NOMO-1 treated with dmso at 0.1 percent for 144 hours (cell line): ENCODE data around the gene RAB34.
A peak's percentile ranks its signal among the peaks of the same experiment; 100 is the strongest.

Experiments
- DNase-seq: peaks from one replicate; lab custom pipeline; 2025; ENCODE audit not compliant: unreplicated experiment; lab: John Stamatoyannopoulos, UW

Gene RAB34, protein sequence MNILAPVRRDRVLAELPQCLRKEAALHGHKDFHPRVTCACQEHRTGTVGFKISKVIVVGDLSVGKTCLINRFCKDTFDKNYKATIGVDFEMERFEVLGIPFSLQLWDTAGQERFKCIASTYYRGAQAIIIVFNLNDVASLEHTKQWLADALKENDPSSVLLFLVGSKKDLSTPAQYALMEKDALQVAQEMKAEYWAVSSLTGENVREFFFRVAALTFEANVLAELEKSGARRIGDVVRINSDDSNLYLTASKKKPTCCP

DNA sequence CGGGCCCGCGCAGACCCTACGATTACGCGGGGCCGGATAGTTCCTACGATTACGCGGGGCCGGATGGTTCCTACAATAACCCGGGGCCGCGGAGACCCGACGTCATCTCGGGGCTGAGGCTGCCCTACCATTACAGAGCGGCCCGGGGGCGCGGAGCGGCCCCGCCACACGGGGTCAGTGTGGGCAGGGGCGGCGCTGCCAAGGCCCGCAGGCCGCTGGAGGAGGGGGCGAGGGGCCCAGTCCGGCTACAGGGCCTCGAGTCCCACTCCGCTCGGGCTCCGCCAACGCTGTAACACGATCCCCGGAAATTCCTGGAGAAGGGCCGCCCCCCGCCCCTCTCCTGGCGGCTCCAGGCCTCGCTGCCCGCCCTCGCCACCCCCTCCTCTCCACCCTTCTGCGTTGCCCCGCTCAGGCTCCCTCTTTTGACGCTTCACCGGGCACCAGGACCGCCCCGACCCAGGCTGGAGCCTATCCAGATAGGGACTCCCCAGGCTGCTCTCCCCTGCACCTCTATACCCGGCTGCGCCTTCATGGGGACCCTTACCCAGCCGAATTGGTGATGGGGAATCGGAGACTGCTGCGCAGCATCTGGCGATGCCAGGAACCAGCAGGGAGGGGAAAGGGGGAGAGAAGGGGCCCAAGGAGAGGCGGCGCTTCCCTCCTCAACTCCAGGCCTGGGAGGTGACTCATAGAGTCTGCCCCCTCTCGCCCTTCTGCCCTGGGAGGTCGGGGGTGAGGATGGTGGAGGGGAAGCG is at the start of gene RAB34:
RAB34 (minus strand) TSS at position 291 of the 755 bp plus-strand sequence. CDS start 602 bp downstream, outside the sequence.
- DNase-seq: peak; percentile 4

DNA sequence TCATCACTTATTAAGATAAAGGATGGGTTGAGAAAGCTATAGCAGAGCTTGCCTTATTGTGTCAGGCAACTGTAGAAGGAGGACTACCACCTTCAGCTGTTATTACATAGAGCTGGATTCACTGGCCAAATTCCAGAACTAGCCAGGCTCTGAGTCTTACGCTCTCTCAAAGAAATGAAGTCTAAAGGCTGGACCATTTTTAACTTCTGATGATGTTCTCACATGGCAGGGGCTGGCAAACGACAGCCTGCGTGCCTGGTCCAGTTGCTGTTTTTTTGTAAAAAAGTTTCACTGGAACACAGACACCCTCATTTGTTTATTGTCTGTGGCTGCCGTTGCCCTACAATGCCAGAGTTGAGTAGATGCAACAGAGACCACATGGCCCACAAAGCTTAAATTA is 47.4 kb upstream of the RAB34 start:
- DNase-seq: no peak

GRCh38 chr17:28763804-28764266 is 46.2 kb upstream of the RAB34 start:
- DNase-seq: peak; percentile 24

- DNase-seq: no peak
Observed at GRCh38 chr17:28763137-28763799, 45.6 kb upstream of the RAB34 start.

GRCh38 chr17:28760601-28761562 is 43.2 kb upstream of the RAB34 start:
- DNase-seq: peak; percentile 49

DNA sequence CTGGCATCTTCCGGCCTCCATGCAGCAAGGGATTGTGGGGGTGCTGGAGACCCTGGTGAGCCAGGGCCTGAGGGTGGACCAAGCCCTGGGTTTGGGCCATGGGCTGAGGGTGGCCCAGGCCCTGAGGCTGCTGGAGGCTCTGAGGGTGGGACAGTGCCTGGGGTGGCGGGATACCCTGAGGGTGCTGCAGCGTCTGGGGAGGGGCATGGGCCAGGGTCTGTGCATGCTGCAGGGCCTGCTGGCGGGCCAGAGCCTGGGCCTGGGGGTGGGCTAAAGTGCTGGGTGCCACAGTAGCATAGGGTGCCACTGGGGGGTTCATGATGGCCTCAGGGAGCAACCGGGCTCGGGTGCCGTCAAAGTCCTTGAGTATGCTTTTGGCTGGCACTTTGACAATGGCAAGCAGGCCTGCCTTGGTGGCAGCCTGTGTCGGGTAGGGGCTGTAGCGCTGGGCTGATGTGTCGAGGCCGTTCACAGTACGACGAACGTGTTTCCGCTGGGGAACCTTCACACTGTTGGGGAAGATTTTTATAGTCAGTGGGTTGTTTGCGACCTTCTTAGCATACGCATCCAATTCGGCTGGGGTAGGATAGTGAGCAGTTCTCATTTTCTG is 41.7 kb upstream of the RAB34 start:
- DNase-seq: no peak

- DNase-seq: no peak
Observed at GRCh38 chr17:28758411-28759121, 40.9 kb upstream of the RAB34 start.

DNA sequence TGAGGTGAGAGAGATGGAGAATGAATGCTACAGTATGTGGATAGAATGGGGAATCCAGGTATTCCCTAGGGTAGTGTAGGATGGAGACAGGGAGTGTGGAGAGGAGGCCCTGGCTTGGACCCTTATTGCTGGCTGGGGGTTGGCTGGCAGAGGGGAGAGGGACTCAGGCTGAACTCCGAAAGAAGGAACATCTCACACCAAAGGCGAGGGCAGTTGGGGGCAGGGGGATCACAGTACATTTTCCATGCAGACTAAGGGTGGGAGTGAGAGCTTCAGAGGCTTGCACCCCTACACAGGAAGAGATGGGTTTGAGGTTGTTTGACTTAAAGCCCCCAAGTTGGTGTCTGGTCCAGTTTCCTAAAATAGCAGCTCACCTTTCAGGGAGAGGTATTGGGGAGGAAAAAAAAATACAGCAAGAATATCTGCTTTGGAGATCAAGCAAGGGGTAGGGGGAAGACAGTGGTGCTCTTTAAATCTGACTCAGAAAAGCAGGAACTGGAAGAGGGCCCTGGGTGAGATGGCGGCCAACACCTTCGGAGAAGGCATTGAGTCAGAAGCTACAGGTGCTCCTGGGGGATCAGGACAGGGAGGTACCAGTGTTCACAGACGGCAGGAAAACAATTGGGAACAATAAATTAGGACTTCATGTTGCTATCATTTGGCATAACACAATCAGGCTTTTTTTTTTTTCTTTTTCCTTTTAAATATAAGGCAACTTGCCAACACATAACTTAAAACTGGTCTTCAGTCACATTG is 38.6 kb upstream of the RAB34 start:
- no peak for DNase-seq

DNA sequence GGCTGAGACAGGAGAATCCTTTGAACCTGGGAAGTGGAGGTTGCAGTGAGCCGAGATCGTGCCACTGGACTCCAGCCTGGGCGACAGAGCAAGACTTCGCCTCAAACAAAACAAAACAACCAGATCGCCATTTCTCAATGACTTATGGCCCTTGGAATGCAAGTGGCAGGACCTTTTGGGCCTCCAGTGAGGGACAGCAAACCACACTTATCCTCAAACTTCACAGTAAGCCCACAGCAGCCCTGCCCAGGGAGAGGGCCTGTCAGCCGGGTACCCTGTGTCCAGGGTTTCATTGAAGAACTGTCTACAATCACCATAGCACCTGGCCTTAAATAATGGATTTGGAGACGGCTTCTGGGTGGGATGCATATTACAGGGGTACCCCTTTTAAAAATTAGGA is 37.8 kb upstream of the RAB34 start:
- DNase-seq: no peak

DNA sequence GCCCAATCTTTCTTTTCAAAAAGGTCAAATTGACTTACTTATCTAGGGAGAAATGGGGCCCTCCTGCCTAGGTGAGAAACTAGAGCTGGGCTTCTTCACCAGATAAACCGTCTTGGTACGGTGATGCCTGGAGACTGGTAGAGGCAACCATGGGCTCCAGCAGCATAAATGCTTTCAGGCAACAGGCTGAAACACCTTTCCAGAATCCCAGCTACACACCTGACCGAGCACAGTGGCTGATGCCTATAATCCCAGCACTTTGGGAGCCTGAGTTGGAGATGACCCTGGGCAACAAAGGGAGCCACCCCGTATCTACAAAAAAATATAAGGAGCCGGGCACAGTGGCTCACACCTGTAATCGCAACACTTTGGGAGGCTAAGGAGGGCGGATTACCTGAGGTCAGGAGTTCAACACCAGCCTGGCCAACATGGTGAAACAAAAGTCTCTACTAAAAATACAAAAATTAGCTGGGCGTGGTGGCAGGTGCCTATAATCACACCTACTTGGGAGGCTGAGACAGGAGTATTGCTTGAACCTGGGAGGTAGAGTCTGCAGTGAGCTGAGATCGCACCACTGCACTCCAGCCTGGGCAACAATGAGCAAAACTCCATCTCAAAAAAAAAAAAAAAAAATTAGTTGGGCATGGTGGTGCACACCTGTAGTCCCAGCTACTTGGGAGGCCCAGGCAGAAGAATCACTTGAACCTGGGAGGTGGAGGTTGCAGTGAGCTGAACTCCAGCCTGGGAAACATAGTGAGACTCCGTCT is 34.1 kb upstream of the RAB34 start:
- no peak for DNase-seq

DNA sequence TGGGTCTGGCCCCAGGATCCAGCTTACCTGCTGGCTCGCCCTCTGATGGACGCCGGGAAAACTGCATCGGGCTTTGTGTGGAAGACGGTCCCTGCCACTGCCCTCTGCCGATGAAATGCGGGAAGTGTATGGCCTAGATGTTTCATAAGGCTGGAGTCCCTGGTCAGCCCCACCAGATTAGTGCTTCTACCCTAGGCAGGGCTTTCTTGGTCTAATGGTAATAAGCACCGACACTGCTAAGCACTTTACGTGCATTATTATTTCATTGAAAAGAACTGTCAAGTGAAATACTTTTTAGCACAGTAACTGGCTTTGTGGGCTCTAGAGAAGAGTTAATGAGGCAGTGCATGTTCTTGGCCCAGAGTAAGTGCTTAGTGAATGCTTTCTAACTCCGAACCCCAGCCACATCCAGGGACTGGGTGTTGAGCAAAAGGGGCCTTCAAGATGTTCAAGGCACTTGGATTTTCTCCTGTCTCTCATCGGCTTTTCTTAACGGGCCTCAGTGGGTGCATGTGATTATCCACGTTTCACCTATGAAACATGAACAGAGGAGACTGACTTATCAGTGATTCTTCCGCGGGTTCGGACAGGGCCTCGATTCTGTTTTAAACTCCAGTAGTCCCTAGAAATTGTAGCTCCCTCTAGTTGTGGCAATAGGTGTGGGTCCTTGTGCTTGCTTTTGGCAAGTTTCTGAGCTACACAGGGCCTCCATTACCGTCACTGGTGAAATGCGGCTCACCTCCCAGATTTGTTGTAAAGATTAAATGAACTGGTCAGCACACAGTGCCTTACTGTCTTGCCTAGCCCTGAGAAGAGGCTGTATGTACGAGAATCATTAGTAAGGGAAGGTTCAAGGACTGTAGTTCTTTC is 32.7 kb upstream of the RAB34 start:
- DNase-seq: peak; percentile 69

- DNase-seq: no peak
Observed at GRCh38 chr17:28749516-28750177, 32.0 kb upstream of the RAB34 start.

GRCh38 chr17:28748852-28749515 is 31.3 kb upstream of the RAB34 start:
- DNase-seq: no peak

- DNase-seq: no peak
Observed at GRCh38 chr17:28747801-28748750, 30.4 kb upstream of the RAB34 start.

DNA sequence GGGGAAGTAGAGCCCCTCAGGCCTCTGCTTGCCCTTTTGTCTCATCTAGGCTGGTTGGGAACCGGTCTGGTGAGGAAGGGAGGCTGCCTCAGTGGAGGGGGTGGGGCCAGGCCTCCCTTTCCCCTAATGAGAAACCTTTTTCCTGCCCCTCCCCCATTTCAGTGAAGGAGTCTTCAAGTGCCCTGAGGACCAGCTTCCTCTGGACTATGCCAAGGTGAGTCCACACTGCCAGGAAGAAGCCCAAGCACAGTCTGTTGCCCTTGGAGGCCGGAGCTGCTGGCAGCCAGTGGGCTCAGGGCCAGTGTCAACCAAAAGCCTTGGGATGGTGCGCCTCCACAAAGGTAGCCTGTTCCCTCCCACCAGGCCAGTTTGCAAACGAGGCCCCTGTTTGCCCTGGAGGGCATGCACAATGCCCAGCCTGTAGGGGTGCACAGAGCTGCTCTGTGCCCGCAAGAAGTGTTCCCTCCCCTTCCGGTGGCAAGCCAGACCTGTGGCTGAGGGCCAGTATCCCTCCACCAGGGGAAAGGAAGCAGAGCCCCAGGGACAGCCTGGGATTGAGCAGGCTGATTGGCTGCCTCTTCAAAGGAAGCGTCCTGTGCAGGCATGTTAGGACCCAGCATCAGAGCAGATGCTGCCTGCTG is 29.5 kb upstream of the RAB34 start:
- DNase-seq: no peak
